Measurements from ENCODE around the gene CABCOCO1. TPM values are rescaled to one million over a fixed set of nuclear protein-coding genes. Genes with fewer than 3 reads are reported as not detected.

The CABCOCO1 gene
- total and polyA plus RNA-seq, 10 of the 15 experiments (the other 5 are each of a cell fraction or from before 2014, with no cell fraction given): not detected

GRCh38 chr10:61682323-61682722 is 19.6 kb downstream of the CABCOCO1 start (continued):
- TF ChIP-seq ZNF592 (IDR thresholded peaks at IDR 0.05) (no peak), CHD1 (IDR thresholded peaks at IDR 0.05; ENCODE audit: low read depth, low read length) (no peak), KDM1A (IDR thresholded peaks at IDR 0.05; ENCODE audit: borderline replicate concordance) (no peak), TCF12 (IDR thresholded peaks at IDR 0.05; ENCODE audit: low read depth, low read length) (no peak), CEBPB (IDR thresholded peaks at IDR 0.05; ENCODE audit: borderline replicate concordance in 1 of 2, low read depth in 2 of 2, low read length in 2 of 2) (no peak), NFIC (IDR thresholded peaks at IDR 0.05; ENCODE audit: low read depth, low read length) (no peak), ZSCAN29 (IDR thresholded peaks at IDR 0.05) (no peak), HCFC1 (IDR thresholded peaks at IDR 0.05; ENCODE audit: low read length) (no peak), LARP7 (IDR thresholded peaks at IDR 0.05) (no peak)

- ChIA-PET CTCF (no interaction called here), POLR2A (no interaction called here), RAD21 (ENCODE audit: unreplicated experiment) (no interaction called here), SMC1A (ENCODE audit: uncharacterized antibody, unreplicated experiment) (interaction anchor here (0.9 kb wide), 1 partner anchor 16 kb away, joined by 3 read pairs; no protein-coding TSS in a partner anchor)
- Histone ChIP-seq H3K79me2 (ENCODE audit: control insufficient read depth, insufficient read depth, low read length) (no peaks in the 10 kb centered on the region), H3K27ac (ENCODE audit: control insufficient read depth, insufficient read depth) (no peak overlapping the region), H3K36me3 (ENCODE audit: control insufficient read depth in 2 of 2, insufficient read depth in 2 of 2, low read length in 1 of 2) (no peaks in the 10 kb centered on the region), H3K4me1 (ENCODE audit: control insufficient read depth, insufficient read depth, low read length) (no peaks in the 10 kb centered on the region), H3K4me2 (ENCODE audit: control insufficient read depth, insufficient read depth) (no peak overlapping the region), H2AFZ (ENCODE audit: control insufficient read depth, low read depth, low read length) (no peak overlapping the region), H3K9ac (ENCODE audit: control insufficient read depth, insufficient read depth, low read length) (no peak overlapping the region), H3K4me3 (no peak overlapping the region), H3K9me3 (replicated peaks; ENCODE audit: control insufficient read depth, insufficient read depth, low read length) (no peaks in the 10 kb centered on the region), H3K27me3 (replicated peaks in 1 of 2; ENCODE audit: control insufficient read depth in 2 of 2, insufficient read depth in 2 of 2, low read length in 1 of 2) (no peaks in the 10 kb centered on the region; a peak in 1 of 4 replicates), H4K20me1 (ENCODE audit: control insufficient read depth, insufficient read depth) (no peaks in the 10 kb centered on the region)
- 59% methylated on average over 1 of the region's 1 CpG for WGBS (ENCODE audit: insufficient coverage, insufficient replicate concordance, low lambda C conversion rate, missing lambda C conversion rate)
- no peak for ATAC-seq
- intact Hi-C loops (cut with micrococcal nuclease; ENCODE audit: unreplicated experiment) (no loop called here), in situ Hi-C loops (cut with MboI) (no loop called here)
- DNase-seq (ENCODE audit: low read depth, low spot score): no peak
- no TSS peak for BruUV-seq (replicated peaks)
- FAIRE-seq: no peak
- TF ChIP-seq CEBPB (IDR thresholded peaks at IDR 0.05; ENCODE audit: borderline replicate concordance in 1 of 2, low read depth in 2 of 2, low read length in 2 of 2) (no peak), USF2 (IDR thresholded peaks at IDR 0.05; ENCODE audit: borderline replicate concordance, low read depth, low read length) (no peak), NR2C2 (IDR thresholded peaks at IDR 0.05; ENCODE audit: borderline replicate concordance, control insufficient read depth, insufficient read length, low read depth) (no peak), ZNF384 (IDR thresholded peaks at IDR 0.05; ENCODE audit: borderline replicate concordance, low read depth, low read length) (no peak), CHD2 (IDR thresholded peaks at IDR 0.05; ENCODE audit: borderline replicate concordance, low read depth, low read length) (no peak), SREBF2 (IDR thresholded peaks at IDR 0.05; ENCODE audit: low read length) (no peak), EZH2 (IDR thresholded peaks at IDR 0.05; ENCODE audit: borderline replicate concordance, control insufficient read depth, low read depth, low read length) (no peak), BCL3 (IDR thresholded peaks at IDR 0.05; ENCODE audit: borderline replicate concordance, insufficient read depth, low read depth, low read length, poor library complexity, severe bottlenecking) (no peak), ATF7 (IDR thresholded peaks at IDR 0.05; ENCODE audit: low read depth) (no peak), POLR2AphosphoS5 (IDR thresholded peaks at IDR 0.05; ENCODE audit: low read length) (no peak), MTA3 (IDR thresholded peaks at IDR 0.05; ENCODE audit: borderline replicate concordance, low read length) (no peak)
Measured at GRCh38 chr10:61683319-61683718, 20.6 kb downstream of the CABCOCO1 start.
